ENCODE measurements around the gene ZSCAN16. TPM values are rescaled to one million over a fixed set of nuclear protein-coding genes. Genes with fewer than 3 reads are reported as not detected.

ZSCAN16 gene
- total and polyA plus RNA-seq, 9 donors, result 2.6 to 4.4 (median 3.2) TPM

DNA sequence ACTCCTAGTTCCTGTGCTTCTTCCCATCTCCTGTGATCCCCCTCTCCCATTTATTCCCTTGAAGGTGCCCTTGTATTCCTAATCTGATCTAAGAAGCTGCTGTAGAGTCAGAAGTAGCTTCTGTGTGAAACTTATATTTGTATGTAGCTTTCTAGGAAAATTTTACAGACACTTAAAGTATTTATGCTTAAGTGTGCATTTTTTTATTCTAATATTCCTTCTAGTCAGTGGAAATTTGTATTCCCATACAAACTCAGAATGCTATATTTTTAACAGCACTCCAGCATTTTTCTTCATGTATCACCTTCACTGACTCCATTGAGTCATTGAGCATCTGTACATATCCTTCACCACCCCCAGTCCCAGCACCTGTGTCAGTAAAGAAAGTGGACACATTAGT lies 29.9 kb downstream of the ZSCAN16 start:
- H3K4me3 ChIP-seq, result no peak overlapping the region
- H3K27ac ChIP-seq, result no peak overlapping the region
- no peaks in the 10 kb centered on the region for H3K27me3 ChIP-seq
- H3K36me3 ChIP-seq, result no peaks in the 10 kb centered on the region
- no peak for DNase-seq
- intact Hi-C loops (cut with DNase I), result no loop called here
- TF ChIP-seq, protein P1, sequence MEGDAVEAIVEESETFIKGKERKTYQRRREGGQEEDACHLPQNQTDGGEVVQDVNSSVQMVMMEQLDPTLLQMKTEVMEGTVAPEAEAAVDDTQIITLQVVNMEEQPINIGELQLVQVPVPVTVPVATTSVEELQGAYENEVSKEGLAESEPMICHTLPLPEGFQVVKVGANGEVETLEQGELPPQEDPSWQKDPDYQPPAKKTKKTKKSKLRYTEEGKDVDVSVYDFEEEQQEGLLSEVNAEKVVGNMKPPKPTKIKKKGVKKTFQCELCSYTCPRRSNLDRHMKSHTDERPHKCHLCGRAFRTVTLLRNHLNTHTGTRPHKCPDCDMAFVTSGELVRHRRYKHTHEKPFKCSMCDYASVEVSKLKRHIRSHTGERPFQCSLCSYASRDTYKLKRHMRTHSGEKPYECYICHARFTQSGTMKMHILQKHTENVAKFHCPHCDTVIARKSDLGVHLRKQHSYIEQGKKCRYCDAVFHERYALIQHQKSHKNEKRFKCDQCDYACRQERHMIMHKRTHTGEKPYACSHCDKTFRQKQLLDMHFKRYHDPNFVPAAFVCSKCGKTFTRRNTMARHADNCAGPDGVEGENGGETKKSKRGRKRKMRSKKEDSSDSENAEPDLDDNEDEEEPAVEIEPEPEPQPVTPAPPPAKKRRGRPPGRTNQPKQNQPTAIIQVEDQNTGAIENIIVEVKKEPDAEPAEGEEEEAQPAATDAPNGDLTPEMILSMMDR (IDR thresholded peaks at IDR 0.05), result no peak
- no peak for TF ChIP-seq EP300 (IDR thresholded peaks at IDR 0.05)
- TF ChIP-seq POLR2A (IDR thresholded peaks at IDR 0.05), result no peak
- H3K4me1 ChIP-seq (ENCODE audit: insufficient read depth), result no peaks in the 10 kb centered on the region
- no peaks in the 10 kb centered on the region for H3K9me3 ChIP-seq

DNA sequence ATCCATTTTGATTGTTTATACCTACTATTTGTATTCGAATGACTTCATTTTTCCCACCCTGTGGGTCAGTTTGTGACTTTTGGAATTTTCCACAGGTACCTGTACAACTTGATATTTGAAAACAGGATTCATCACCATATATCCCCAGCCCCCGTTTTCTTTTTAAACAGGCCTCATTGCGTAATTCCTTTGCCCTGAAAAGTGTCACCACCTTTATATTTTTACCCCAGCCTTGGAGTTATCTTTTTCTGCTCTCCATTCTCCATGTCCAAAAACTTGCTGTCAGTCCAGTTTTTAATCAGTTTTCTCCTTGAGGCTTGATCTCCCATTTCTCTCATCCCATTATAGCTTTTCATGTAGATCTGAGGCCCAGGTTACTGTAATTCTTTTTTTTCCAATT lies 33.9 kb downstream of the ZSCAN16 start:
- WGBS, 3 donors, result 91 to 97% (median 93%) methylated on average over 3 of the region's 3 CpGs
- no peaks in the 10 kb centered on the region for H3K36me3 ChIP-seq
- intact Hi-C loops (cut with DNase I), result no loop called here

DNA sequence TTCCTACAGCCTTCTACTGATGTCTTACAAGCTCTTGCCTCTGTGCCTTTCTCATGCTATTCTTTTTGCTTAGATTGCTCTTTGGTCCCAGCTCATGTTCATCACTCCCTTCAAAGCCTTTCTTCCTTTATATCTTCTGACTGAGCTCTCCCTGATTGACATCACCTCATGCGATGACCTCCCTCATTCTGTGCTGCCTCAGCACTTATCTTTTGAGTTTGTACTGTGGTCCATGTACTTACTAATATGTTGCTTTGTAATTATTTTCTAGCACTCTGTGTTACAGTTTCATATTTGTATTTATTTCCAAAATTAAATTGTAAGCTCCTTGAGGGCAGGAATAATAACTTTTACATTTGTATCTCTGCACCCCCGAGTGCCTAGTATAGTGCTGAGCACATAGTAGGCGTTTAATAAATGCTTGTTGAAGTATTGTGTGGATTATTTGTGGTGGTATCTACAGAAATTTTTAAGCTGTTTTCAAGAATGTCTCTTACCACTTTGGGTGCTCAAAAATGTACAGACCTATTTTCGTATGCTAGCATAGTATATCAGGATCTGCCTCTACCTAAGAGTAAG lies 34.7 kb downstream of the ZSCAN16 start:
- Histone ChIP-seq H3K4me3 (no peak overlapping the region), H3K27ac (no peak overlapping the region), H3K4me1 (ENCODE audit: insufficient read depth) (peaks cover 2% of the 10 kb centered on the region), H3K36me3 (no peaks in the 10 kb centered on the region), H3K27me3 (no peaks in the 10 kb centered on the region), H3K9me3 (no peaks in the 10 kb centered on the region)
- intact Hi-C loops (cut with DNase I), result no loop called here
- WGBS, 3 donors, result 93 to 96% (median 95%) methylated on average over 4 of the region's 4 CpGs
- DNase-seq, result no peak
- no peak for TF ChIP-seq POLR2A (IDR thresholded peaks at IDR 0.05)
- TF ChIP-seq, protein P1 (IDR thresholded peaks at IDR 0.05), result no peak
- TF ChIP-seq EP300 (IDR thresholded peaks at IDR 0.05), result no peak

More for the DNA sequence above, 33.9 kb downstream of the ZSCAN16 start:
- no peak overlapping the region for H3K27ac ChIP-seq
- TF ChIP-seq EP300 (IDR thresholded peaks at IDR 0.05), result no peak
- no peak overlapping the region for H3K4me3 ChIP-seq
- no peak for DNase-seq
- no peaks in the 10 kb centered on the region for H3K27me3 ChIP-seq
- peaks cover 2% of the 10 kb centered on the region for H3K4me1 ChIP-seq (ENCODE audit: insufficient read depth)
- no peaks in the 10 kb centered on the region for H3K9me3 ChIP-seq

DNA sequence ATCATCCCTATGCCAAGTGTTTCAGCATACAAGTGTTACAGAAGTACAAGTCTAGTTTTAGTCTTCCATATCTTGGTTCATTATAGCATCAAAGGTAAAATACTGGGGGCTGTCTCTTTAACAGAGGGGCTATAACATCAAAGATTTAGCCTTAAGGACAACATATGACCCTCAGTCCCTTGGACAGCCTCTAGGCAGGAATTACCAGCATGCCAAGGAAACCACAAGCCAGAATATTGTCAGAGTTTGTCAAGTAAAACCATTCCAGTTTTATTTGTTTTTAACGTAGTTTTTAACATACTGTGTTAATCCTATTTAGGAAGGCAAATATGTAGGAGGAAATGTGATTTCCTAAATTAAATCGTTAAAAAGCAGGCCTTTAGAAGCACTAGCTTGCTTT lies 35.8 kb downstream of the ZSCAN16 start:
- DNase-seq, result no peak
- 50 to 61% (median 57%) methylated on average over 2 of the region's 2 CpGs for WGBS, 3 donors

More for the DNA sequence above, 35.8 kb downstream of the ZSCAN16 start:
- TF ChIP-seq, protein P1 (IDR thresholded peaks at IDR 0.05), result no peak
- no peak for TF ChIP-seq EP300 (IDR thresholded peaks at IDR 0.05)
- TF ChIP-seq POLR2A (IDR thresholded peaks at IDR 0.05), result no peak
- H3K36me3 ChIP-seq, result no peaks in the 10 kb centered on the region
- no peaks in the 10 kb centered on the region for H3K9me3 ChIP-seq
- intact Hi-C loops (cut with DNase I), result no loop called here
- H3K27me3 ChIP-seq, result no peaks in the 10 kb centered on the region
- H3K27ac ChIP-seq, result no peak overlapping the region
- H3K4me3 ChIP-seq, result no peak overlapping the region
- peaks cover 2% of the 10 kb centered on the region for H3K4me1 ChIP-seq (ENCODE audit: insufficient read depth)

Data from ovary (tissue), 9 donors.